ENCODE measurements around the gene TXNDC8. TPM values are rescaled to one million over a fixed set of nuclear protein-coding genes. Genes with fewer than 3 reads are reported as not detected.

The TXNDC8 gene
- total RNA-seq, 1 donor from 2014 or later = not detected

DNA sequence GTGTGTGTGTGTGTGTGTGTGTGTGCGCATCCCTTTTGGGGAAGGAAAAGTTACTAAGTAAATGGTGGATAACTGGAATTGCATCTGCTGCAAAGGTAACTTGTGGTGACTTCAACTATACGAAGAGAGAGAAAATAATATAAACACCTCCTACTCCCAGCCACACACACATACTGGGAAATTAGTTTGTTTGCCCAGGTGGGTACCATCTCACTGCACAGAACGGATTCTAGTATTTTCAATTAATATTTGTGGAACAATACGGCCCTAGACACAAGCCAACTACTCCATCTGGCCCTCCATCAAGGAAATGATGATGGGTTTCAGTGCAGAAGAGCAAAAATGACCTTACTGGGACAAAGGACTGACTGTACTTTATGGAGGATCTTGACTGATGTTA lies 49.2 kb downstream of the TXNDC8 start:
- Mint-ChIP-seq H3K27me3 (ENCODE audit: low read depth) (no peaks in the 10 kb centered on the region), H3K4me3 (no peak overlapping the region), H3K9me3 (no peaks in the 10 kb centered on the region), H3K36me3 (ENCODE audit: low read depth) (no peaks in the 10 kb centered on the region), H3K4me1 (no peaks in the 10 kb centered on the region), H3K27ac (ENCODE audit: unreplicated experiment) (no peak overlapping the region)
- no peak for DNase-seq (ENCODE audit: low read depth, low spot score)
- TF ChIP-seq, protein P1, sequence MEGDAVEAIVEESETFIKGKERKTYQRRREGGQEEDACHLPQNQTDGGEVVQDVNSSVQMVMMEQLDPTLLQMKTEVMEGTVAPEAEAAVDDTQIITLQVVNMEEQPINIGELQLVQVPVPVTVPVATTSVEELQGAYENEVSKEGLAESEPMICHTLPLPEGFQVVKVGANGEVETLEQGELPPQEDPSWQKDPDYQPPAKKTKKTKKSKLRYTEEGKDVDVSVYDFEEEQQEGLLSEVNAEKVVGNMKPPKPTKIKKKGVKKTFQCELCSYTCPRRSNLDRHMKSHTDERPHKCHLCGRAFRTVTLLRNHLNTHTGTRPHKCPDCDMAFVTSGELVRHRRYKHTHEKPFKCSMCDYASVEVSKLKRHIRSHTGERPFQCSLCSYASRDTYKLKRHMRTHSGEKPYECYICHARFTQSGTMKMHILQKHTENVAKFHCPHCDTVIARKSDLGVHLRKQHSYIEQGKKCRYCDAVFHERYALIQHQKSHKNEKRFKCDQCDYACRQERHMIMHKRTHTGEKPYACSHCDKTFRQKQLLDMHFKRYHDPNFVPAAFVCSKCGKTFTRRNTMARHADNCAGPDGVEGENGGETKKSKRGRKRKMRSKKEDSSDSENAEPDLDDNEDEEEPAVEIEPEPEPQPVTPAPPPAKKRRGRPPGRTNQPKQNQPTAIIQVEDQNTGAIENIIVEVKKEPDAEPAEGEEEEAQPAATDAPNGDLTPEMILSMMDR (conservative IDR thresholded peaks at IDR 0.05) = no peak

DNA sequence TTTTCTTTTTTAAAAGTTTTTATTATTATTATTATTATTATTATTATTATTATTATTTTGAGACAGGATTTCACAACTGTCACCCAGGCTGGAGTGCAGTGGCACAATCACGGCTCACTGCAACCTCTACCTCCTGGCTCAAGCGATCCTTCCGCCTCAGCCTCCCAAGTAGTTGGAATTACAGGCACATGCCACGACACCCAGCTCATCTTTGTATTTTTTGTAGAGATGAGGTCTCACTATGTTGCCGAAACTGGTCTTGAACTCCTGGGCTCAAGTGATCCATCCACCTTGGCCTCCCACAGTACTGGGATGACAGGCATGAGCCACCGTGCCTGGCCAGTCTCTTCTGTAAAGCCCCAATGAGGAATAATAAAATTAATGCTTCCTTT lies 50.4 kb downstream of the TXNDC8 start:
- Mint-ChIP-seq H3K36me3 (ENCODE audit: low read depth) (no peaks in the 10 kb centered on the region), H3K27me3 (ENCODE audit: low read depth) (no peaks in the 10 kb centered on the region)

DNA sequence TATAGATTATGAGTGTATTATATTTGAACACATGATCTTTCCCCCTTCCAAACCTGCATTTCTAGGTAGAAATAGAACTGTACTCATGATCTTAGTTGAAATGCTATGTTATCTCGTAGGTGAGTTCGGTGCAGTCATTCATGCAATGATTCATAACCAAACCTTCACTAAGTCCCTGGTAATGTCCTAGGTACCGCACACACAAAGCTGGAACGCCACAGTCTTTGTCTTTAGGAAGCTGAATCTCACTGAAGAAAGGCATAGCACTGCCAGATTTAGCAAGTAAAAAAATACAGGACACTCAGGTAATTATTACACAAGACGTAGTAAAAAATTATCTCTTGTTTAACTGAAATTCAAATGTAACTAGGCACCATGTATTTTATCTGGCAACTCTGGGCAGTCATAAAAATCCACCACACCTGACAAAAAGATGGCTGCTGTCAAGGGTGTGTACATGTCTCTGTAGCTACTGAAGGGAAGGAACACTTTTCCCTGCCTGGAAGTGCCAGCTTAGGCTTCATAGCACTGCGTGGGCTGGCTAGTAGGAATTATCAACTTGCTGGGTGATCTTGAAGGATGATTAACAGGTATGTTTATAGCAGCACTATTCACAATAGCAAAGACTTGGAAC lies 53.3 kb downstream of the TXNDC8 start:
- TF ChIP-seq, protein P1 (conservative IDR thresholded peaks at IDR 0.05) = no peak
- Mint-ChIP-seq H3K4me3 (no peak overlapping the region), H3K4me1 (no peaks in the 10 kb centered on the region), H3K36me3 (ENCODE audit: low read depth) (no peaks in the 10 kb centered on the region), H3K27ac (ENCODE audit: unreplicated experiment) (no peak overlapping the region), H3K27me3 (ENCODE audit: low read depth) (no peaks in the 10 kb centered on the region), H3K9me3 (peaks cover 2% of the 10 kb centered on the region)
- DNase-seq (ENCODE audit: low read depth, low spot score) = no peak

More for the DNA sequence above, 50.4 kb downstream of the TXNDC8 start:
- Mint-ChIP-seq H3K27ac (ENCODE audit: unreplicated experiment) (no peak overlapping the region), H3K9me3 (peaks cover 2% of the 10 kb centered on the region), H3K4me1 (no peaks in the 10 kb centered on the region), H3K4me3 (no peak overlapping the region)
- no peak for DNase-seq (ENCODE audit: low read depth, low spot score)
- TF ChIP-seq, protein P1 (conservative IDR thresholded peaks at IDR 0.05) = no peak

DNA sequence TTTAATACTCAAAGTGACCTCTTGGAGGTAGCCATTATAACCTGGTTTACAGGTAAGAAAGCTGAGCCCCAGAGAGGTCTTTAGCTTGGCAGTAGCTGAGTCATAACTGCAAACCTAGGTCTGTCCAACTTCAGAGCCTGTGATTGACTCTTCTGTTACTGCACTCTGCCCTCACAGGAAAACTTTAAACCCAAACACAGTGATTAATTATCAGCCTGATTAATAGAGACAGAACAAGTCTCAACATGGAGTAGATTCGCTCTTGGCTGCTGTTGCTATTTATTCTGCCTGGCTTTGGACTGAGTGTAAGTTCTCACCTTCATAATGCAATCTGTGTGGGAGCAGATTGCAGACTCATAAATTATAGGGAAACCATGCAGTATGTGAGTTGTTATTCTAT lies 53.9 kb downstream of the TXNDC8 start:
- H3K4me3 Mint-ChIP-seq = no peak overlapping the region
- TF ChIP-seq, protein P1 (conservative IDR thresholded peaks at IDR 0.05) = no peak
- peaks cover 2% of the 10 kb centered on the region for H3K9me3 Mint-ChIP-seq
- no peaks in the 10 kb centered on the region for H3K27me3 Mint-ChIP-seq (ENCODE audit: low read depth)
- no peak for DNase-seq (ENCODE audit: low read depth, low spot score)
- no peak overlapping the region for H3K27ac Mint-ChIP-seq (ENCODE audit: unreplicated experiment)
- H3K36me3 Mint-ChIP-seq (ENCODE audit: low read depth) = no peaks in the 10 kb centered on the region
- no peaks in the 10 kb centered on the region for H3K4me1 Mint-ChIP-seq

DNA sequence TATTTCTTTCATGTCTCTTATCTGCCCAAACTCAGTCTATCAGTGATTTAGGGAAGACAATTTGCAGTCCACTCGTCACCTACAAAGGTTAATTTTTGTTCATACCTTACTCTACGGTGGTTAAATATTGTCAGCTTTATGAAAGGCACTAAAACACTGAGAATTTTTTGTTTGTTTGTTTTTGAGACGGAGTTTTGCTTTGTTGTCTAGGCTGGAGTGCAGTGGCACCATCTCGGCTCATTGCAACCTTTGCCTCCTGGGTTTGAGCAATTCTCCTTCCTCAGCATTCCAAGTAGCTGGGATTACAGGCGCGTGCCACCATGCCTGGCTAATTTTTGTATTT lies 55.0 kb downstream of the TXNDC8 start:
- TF ChIP-seq, protein P1 (conservative IDR thresholded peaks at IDR 0.05) = no peak
- no peak for DNase-seq (ENCODE audit: low read depth, low spot score)
- no peak overlapping the region for H3K27ac Mint-ChIP-seq (ENCODE audit: unreplicated experiment)
- H3K4me3 Mint-ChIP-seq = no peak overlapping the region
- no peaks in the 10 kb centered on the region for H3K36me3 Mint-ChIP-seq (ENCODE audit: low read depth)
- H3K9me3 Mint-ChIP-seq = peaks cover 2% of the 10 kb centered on the region
- H3K27me3 Mint-ChIP-seq (ENCODE audit: low read depth) = no peaks in the 10 kb centered on the region
- no peaks in the 10 kb centered on the region for H3K4me1 Mint-ChIP-seq
